ENCODE data around the gene GRB14.

GRCh38 chr2:164551519-164551918, 69.8 kb downstream of the GRB14 start:
- TF ChIP-seq CTCF (IDR thresholded peaks at IDR 0.05) (no peak), SMC3 (IDR thresholded peaks at IDR 0.05; ENCODE audit: low read depth, low read length) (no peak), EZH2phosphoT487 (IDR thresholded peaks at IDR 0.05; ENCODE audit: borderline replicate concordance, low read depth) (no peak), EP300 (IDR thresholded peaks at IDR 0.05; ENCODE audit: borderline replicate concordance in 1 of 2, low read depth in 1 of 2, low read length in 1 of 2) (no peak), TCF12 (IDR thresholded peaks at IDR 0.05) (no peak), FOXM1 (IDR thresholded peaks at IDR 0.05; ENCODE audit: low read depth) (no peak), TAF1 (IDR thresholded peaks at IDR 0.05; ENCODE audit: borderline replicate concordance, low read depth, low read length) (no peak), MAX (IDR thresholded peaks at IDR 0.05; ENCODE audit: low read depth) (no peak), RAD21 (IDR thresholded peaks at IDR 0.05; ENCODE audit: low read length) (no peak), USF1 (IDR thresholded peaks at IDR 0.05; ENCODE audit: borderline replicate concordance, low read depth) (no peak), JUND (IDR thresholded peaks at IDR 0.05) (no peak)

Data from SK-N-SH (cell line).